Fibroblast of the aortic adventitia (primary cell): ENCODE data around the gene DNAH17. TPM values are rescaled to one million over a fixed set of nuclear protein-coding genes. Genes with fewer than 3 reads are reported as not detected.

ENCODE experiments used
- DNase-seq: peaks from one replicate; pipeline ENCODE4 v3.0.0-alpha.2; 2010; ENCODE audit warnings: low read depth
- H3K4me3 ChIP-seq: 2 replicates; pipeline ENCODE4 v1.5.1; 2011; ENCODE audit warnings: low read depth, mild to moderate bottlenecking, control low read depth, low read length, moderate library complexity
- CTCF ChIP-seq: IDR thresholded peaks from 2 replicates; pipeline ENCODE4 v1.5.1; 2011; ENCODE audit warnings: mild to moderate bottlenecking, low read length, control low read depth, inconsistent platforms; ENCODE audit not compliant: insufficient read depth
- total RNA-seq: library from RNA; depleted of rRNA; stranded (reverse); fragments of >200 nt; gene quantifications from 2 replicates; pipeline ENCODE4 v1.2.3, GENCODE V29; 2012; ENCODE audit warnings: low replicate concordance

DNAH17 gene
- total RNA-seq, 1 donor = not detected

GRCh38 chr17:78488867-78489634 is 88.1 kb downstream of the DNAH17 start:
- no peak for DNase-seq
- TF ChIP-seq CTCF = no peak
- H3K4me3 ChIP-seq = no peak overlapping the region

GRCh38 chr17:78488156-78488555 is 89.0 kb downstream of the DNAH17 start:
- no peak for TF ChIP-seq CTCF
- no peak overlapping the region for H3K4me3 ChIP-seq
- no peak for DNase-seq

- DNase-seq = no peak
- no peak for TF ChIP-seq CTCF
- H3K4me3 ChIP-seq = no peak overlapping the region
Measured at GRCh38 chr17:78486946-78487680, 90.1 kb downstream of the DNAH17 start.

GRCh38 chr17:78486228-78486802 is 90.9 kb downstream of the DNAH17 start:
- no peak overlapping the region for H3K4me3 ChIP-seq
- no peak for TF ChIP-seq CTCF
- no peak for DNase-seq

GRCh38 chr17:78485290-78486168 is 91.7 kb downstream of the DNAH17 start:
- no peak for TF ChIP-seq CTCF
- no peak overlapping the region for H3K4me3 ChIP-seq

GRCh38 chr17:78484271-78485246 is 92.6 kb downstream of the DNAH17 start:
- no peak for TF ChIP-seq CTCF
- H3K4me3 ChIP-seq = peak overlapping the region; percentile 40
- DNase-seq = no peak

More at GRCh38 chr17:78485290-78486168, 91.7 kb downstream of the DNAH17 start:
- DNase-seq = no peak
